Ishikawa (cell line): Measurements from ENCODE around the gene OR2S2.

Source experiments
- CEBPB ChIP-seq: IDR thresholded peaks from 2 replicates; pipeline ENCODE4 v1.6.1; 2012
- CREB1 ChIP-seq: IDR thresholded peaks from 2 replicates; pipeline ENCODE4 v1.6.1; 2012; ENCODE audit warnings: low read depth
- EGR1 ChIP-seq: IDR thresholded peaks from 2 replicates; pipeline ENCODE4 v1.6.1; 2012
- EP300 ChIP-seq: IDR thresholded peaks from 2 replicates; pipeline ENCODE4 v1.6.1; 2012; ENCODE audit warnings: borderline replicate concordance
- FOXM1 ChIP-seq: IDR thresholded peaks from 2 replicates; pipeline ENCODE4 v1.6.1; 2012; ENCODE audit warnings: low read depth, borderline replicate concordance
- NFIC ChIP-seq: IDR thresholded peaks from 2 replicates; pipeline ENCODE4 v1.6.1; 2012
- RAD21 ChIP-seq: IDR thresholded peaks from 2 replicates; pipeline ENCODE4 v1.6.1; 2012; ENCODE audit warnings: low read depth
- REST ChIP-seq: IDR thresholded peaks from 2 replicates; pipeline ENCODE4 v1.6.1; 2012; ENCODE audit warnings: low read depth, mild to moderate bottlenecking
- TAF1 ChIP-seq: IDR thresholded peaks from 2 replicates; pipeline ENCODE4 v1.6.1; 2012; ENCODE audit warnings: low read depth, mild to moderate bottlenecking
- TCF12 ChIP-seq: IDR thresholded peaks from 2 replicates; pipeline ENCODE4 v1.6.1; 2012; ENCODE audit warnings: low read depth
- TEAD4 ChIP-seq: IDR thresholded peaks from 2 replicates; pipeline ENCODE4 v1.6.1; 2012
- USF1 ChIP-seq: IDR thresholded peaks from 2 replicates; pipeline ENCODE4 v1.6.1; 2012
- YY1 ChIP-seq: IDR thresholded peaks from 2 replicates; pipeline ENCODE4 v1.6.1; 2012; ENCODE audit warnings: low read depth
- ZBTB7A ChIP-seq: IDR thresholded peaks from 2 replicates; pipeline ENCODE4 v1.6.1; 2012; ENCODE audit warnings: low read depth
- TF ChIP-seq, protein P1 (sequence below): IDR thresholded peaks from 2 replicates; pipeline ENCODE4 v1.6.1; 2012

Gene OR2S2, protein sequence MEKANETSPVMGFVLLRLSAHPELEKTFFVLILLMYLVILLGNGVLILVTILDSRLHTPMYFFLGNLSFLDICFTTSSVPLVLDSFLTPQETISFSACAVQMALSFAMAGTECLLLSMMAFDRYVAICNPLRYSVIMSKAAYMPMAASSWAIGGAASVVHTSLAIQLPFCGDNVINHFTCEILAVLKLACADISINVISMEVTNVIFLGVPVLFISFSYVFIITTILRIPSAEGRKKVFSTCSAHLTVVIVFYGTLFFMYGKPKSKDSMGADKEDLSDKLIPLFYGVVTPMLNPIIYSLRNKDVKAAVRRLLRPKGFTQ

DNA sequence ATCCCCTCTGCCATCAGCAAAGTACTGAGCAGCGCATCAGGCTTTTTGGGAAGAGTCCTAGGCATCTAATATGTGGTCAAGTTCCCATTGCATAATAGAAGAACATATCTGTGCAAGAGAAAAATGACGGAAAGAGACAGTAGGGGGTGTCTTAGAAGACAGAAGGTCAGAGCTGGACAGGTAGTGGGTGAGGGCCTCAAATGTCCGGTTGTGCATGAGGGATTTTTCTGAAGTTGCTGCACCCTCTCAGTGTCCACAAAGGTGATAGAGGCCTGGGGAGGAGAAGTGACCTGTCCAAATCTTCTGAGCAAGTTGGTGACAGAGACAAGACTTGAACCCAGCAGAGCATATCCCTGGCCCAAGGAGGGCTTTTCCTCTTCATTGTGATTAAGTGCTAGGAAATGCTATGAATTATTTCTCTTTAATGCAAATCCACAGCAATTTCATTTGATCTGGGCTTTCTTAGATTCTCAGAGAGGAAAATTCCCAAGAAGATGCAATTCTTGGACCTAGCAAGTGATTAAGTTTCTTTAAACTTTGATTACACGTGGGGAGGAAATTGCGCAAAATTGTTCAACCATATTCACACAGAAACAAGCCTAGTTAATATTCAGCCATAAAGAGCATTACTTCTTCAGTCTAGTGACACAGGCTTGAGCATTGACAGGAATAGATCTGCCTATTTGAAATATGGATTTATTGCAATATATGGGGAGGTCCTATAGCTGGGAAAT lies at the start of gene OR2S2:
Gene OR2S2 (minus strand): TSS at position 51 of the 734 bp plus-strand sequence. CDS start 56 bp downstream, outside the sequence.
- TF ChIP-seq CEBPB (no peak), CREB1 (no peak), FOXM1 (no peak), ZBTB7A (no peak), EGR1 (no peak), RAD21 (no peak), REST (no peak), TEAD4 (no peak), YY1 (no peak), TCF12 (no peak), NFIC (no peak), TAF1 (no peak), EP300 (no peak)
- TF ChIP-seq, protein P1, sequence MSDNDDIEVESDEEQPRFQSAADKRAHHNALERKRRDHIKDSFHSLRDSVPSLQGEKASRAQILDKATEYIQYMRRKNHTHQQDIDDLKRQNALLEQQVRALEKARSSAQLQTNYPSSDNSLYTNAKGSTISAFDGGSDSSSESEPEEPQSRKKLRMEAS, result no peak

DNA sequence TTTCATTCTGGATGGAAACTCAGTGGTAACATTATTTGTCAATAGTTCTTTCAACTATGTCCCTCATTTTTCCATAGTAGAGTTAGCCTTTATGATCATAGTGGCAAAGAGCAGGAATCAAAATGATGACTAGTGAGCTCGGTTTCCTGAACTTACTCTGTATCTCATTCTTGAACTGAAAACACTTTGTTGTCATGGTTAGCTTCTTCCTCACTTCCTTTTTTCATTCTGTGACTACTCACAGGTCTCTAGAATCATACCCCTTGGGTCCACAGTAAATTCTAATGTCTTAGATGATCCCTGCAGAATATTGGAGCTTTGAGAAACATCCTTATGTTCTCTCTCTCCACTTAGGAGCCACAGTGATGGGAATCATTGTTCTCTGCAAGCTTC lies 49.4 kb upstream of the OR2S2 start:
- TF ChIP-seq FOXM1 (no peak), TEAD4 (no peak)

DNA sequence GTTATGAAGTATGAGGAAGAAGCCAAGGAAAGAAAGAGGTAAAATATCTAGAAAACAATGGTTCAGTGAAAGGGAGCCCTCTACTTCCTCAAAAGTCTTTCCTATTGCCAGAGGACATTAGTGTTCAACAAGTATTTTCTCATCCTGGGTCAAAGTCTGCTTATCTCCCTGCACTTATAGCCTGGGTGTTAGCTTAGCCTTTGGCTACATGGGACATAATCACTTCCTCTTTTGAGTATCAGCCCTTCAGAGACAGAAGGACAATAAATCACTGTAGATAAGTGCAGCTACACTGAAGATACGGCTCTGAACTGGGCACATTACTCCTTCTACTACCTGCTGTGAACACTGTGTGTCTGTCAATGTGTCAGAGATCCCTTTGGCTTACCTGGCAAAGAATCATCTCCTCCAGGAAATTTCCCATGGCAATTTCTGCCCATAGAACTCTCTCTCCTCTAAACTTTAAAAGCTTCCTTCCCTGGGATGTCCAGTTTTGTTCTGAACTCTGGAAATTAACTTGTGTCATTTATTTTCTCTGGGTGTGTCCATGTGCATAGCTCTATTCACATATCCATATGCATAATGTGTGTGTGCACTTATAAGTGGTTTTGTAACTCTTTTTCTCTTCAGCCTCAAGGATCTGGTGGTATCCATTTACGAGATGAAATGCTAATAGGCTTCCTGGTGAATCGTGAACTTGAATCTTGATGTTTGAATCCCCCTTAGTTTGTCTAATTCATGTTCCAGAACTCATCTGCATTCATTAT lies 48.8 kb upstream of the OR2S2 start:
- TF ChIP-seq EP300, result no peak

DNA sequence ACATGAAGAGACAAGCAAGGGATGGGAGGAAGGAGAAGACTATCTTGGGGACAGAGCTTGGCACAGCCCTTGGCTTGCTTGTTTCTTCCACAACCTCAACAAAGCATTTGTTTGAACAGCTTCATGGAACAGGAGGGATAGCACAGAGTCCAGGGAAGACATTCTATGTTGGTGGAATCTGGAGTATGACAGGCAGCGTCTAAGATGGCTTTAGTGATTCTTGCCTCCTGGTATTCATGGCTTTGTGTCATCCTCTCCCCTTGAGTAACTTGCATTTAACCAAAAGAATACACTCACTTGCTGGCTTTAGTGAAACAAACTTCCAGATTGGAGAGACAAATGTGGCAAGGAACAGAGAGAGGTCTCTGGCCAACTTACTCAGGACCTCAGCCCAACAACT lies 47.9 kb upstream of the OR2S2 start:
- no peak for TF ChIP-seq TEAD4
- no peak for TF ChIP-seq EGR1
- no peak for TF ChIP-seq TAF1
- TF ChIP-seq CREB1, result no peak

DNA sequence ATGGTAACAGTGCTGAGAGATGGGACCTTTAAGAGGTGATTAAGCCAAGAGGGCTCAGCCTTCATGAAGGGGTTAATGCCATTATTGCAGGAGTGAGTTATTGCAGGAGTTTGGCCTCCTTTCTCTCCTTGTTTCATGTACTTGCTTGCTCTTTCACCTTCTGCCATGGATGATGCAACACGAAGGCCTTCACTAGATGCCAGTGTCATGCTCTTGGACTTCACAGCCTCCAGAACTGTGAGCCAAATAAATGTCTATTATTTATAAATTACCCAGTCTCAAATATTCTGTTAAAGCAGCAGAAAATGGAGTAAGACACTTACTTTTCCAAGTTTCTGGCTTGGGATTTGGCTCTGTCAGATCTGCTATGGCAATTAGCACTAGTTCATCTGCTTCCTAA lies 40.4 kb upstream of the OR2S2 start:
- TF ChIP-seq TAF1, result no peak

DNA sequence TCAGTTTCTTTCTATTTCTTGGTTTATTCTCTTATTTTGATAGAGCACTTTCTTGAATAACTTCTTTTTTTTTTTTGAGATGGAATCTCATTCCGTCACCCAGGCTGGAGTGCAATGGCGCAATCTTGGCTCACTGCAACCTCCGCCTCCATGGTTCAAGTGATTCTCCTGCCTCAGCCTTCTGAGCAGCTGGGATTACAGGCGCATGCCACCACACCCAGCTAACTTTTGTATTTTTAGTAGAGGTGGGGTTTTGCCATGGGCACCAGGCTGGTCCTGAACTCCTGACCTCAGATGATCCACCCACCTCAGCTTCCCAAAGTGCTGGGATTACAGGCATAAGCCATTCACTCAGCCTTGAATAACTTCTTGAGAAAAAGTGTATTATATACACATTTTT lies 39.1 kb upstream of the OR2S2 start:
- 0 out of 2 replicates have a peak, but pooled peaks have one; percentile 24 for TF ChIP-seq CEBPB

DNA sequence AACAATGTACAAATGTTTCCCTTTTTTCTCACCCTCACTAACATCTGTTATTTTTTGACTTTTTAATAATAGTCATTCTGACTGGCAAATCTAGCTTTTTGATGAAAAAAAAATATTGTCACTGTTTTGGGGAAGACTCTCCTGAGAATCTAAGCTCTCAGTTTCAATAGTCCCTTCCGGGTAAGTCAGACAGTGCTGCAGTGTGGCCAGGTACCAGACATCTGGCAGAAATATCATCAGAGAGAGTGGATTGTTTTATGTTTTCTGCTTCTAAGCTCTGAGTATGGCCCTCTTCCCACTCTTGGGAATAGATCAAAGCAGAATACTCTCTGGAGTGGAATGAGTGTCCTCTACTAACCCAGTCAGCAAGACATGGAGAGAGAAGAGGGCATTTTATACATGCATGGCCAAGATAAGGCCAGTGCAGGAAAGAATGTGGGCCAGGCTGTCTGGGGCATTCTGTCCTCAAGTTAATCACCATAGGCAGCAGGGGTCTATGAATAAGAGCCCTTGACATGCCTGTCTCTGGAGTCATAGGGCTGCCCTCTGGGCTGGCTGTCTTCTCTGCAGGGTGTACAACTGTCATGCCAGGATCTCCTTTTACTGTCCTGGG lies 38.5 kb upstream of the OR2S2 start:
- TF ChIP-seq TCF12 (no peak), EP300 (no peak), CREB1 (no peak), NFIC (no peak), CEBPB (no peak), TAF1 (no peak), USF1 (no peak), EGR1 (no peak), YY1 (no peak), RAD21 (no peak), FOXM1 (no peak), TEAD4 (no peak), REST (no peak), ZBTB7A (no peak)
- TF ChIP-seq, protein P1, result no peak
